ENCODE measurements around the gene SLC25A29.

SLC25A29 gene

DNA sequence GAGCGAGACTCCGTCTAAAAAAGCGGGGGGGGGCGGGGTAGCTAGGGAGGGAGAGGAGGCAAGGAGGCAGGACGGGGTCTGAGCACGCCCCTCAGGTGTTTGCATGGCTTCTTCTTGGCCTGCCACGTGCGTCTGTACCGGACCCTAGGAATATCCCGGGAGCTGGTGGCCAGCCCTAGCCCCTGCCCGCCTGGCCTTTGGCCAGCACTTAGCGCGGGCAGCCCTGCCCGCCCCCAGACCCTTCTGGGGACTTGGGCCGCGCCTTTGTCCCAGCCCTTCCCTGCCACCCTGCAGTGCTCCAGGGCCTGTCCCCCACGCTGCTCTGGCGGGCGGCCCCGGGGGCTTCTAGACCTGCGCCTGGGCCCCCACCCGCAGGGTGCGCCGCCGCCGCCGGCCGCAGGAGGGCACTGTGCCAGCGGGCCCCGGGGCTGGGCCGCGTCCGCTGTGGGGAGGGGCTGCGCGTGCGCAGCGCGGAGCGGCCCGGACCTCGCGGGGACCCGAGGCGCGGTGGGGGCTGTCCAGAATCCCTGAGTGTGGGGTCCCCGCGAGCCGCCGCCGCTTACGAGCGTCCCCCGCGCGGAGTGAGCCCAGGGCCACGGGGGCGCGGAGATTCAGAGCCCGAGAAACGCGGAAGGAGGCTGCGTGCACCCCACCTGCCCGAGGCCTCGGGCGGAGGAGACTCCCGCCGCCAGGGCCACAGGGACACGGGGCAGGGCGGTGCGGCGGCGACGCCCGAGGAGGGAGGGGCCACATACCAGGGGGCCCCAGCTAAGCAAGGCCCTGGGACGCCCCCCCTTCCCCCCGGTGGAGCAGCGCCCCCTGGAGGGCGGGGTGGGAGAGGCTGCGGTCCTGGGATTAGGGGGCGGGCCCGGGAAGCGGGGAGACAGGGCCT, 21.0 kb downstream of the SLC25A29 start:
- Histone ChIP-seq H3K27ac (ENCODE audit: extremely low read depth, low read depth, low read length) (peak overlapping the region; percentile 90), H3K4me3 (ENCODE audit: low read depth, low read length) (peak overlapping the region; percentile 71), H3K9me3 (ENCODE audit: control insufficient read depth, insufficient read depth, low read depth, low read length) (no peaks in the 10 kb centered on the region), H3K4me1 (ENCODE audit: control insufficient read depth, insufficient read depth, low read length) (no peaks in the 10 kb centered on the region; the same call in 1 of the 2 replicates), H3K36me3 (ENCODE audit: control insufficient read depth in 2 of 2, insufficient read depth in 1 of 2, low read length in 2 of 2) (peaks cover 0 to 16% of the 10 kb centered on the region in 2 experiments; a peak in 2 of 3 replicates)
- ChIA-PET POLR2A (interaction anchor here (0.6 to 1.2 kb wide), 3 partner anchors 13 to 90 kb away, joined by 3 to 4 read pairs (median 3); a partner anchor contains a TSS), CTCF (interaction anchor here (0.6 to 3.5 kb wide), 23 partner anchors 8 to 1380 kb away, joined by 3 to 30 read pairs (median 4); no protein-coding TSS in a partner anchor)
- TF ChIP-seq ZBTB20 (tag by site-specific recombination; IDR thresholded peaks at IDR 0.05): peak; percentile 26; the same call in 1 of the 2 replicates
- TF ChIP-seq, protein P1, sequence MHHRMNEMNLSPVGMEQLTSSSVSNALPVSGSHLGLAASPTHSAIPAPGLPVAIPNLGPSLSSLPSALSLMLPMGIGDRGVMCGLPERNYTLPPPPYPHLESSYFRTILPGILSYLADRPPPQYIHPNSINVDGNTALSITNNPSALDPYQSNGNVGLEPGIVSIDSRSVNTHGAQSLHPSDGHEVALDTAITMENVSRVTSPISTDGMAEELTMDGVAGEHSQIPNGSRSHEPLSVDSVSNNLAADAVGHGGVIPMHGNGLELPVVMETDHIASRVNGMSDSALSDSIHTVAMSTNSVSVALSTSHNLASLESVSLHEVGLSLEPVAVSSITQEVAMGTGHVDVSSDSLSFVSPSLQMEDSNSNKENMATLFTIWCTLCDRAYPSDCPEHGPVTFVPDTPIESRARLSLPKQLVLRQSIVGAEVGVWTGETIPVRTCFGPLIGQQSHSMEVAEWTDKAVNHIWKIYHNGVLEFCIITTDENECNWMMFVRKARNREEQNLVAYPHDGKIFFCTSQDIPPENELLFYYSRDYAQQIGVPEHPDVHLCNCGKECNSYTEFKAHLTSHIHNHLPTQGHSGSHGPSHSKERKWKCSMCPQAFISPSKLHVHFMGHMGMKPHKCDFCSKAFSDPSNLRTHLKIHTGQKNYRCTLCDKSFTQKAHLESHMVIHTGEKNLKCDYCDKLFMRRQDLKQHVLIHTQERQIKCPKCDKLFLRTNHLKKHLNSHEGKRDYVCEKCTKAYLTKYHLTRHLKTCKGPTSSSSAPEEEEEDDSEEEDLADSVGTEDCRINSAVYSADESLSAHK (tag by site-specific recombination; IDR thresholded peaks at IDR 0.05): peak; percentile 60
- peak; percentile 76 for TF ChIP-seq ZSCAN30 (tag by site-specific recombination; IDR thresholded peaks at IDR 0.05)
- TF ChIP-seq, protein P2, sequence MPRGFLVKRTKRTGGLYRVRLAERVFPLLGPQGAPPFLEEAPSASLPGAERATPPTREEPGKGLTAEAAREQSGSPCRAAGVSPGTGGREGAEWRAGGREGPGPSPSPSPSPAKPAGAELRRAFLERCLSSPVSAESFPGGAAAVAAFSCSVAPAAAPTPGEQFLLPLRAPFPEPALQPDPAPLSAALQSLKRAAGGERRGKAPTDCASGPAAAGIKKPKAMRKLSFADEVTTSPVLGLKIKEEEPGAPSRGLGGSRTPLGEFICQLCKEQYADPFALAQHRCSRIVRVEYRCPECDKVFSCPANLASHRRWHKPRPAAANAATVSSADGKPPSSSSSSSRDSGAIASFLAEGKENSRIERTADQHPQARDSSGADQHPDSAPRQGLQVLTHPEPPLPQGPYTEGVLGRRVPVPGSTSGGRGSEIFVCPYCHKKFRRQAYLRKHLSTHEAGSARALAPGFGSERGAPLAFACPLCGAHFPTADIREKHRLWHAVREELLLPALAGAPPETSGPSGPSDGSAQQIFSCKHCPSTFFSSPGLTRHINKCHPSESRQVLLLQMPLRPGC (tag by site-specific recombination; IDR thresholded peaks at IDR 0.05): no peak
- peak; percentile 93 for TF ChIP-seq ZNF335 (tag by site-specific recombination; conservative IDR thresholded peaks at IDR 0.05)
- TF ChIP-seq, protein P3, sequence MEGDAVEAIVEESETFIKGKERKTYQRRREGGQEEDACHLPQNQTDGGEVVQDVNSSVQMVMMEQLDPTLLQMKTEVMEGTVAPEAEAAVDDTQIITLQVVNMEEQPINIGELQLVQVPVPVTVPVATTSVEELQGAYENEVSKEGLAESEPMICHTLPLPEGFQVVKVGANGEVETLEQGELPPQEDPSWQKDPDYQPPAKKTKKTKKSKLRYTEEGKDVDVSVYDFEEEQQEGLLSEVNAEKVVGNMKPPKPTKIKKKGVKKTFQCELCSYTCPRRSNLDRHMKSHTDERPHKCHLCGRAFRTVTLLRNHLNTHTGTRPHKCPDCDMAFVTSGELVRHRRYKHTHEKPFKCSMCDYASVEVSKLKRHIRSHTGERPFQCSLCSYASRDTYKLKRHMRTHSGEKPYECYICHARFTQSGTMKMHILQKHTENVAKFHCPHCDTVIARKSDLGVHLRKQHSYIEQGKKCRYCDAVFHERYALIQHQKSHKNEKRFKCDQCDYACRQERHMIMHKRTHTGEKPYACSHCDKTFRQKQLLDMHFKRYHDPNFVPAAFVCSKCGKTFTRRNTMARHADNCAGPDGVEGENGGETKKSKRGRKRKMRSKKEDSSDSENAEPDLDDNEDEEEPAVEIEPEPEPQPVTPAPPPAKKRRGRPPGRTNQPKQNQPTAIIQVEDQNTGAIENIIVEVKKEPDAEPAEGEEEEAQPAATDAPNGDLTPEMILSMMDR (tag by site-specific recombination; IDR thresholded peaks at IDR 0.05): peak; percentile 96
- TF ChIP-seq, protein P4, sequence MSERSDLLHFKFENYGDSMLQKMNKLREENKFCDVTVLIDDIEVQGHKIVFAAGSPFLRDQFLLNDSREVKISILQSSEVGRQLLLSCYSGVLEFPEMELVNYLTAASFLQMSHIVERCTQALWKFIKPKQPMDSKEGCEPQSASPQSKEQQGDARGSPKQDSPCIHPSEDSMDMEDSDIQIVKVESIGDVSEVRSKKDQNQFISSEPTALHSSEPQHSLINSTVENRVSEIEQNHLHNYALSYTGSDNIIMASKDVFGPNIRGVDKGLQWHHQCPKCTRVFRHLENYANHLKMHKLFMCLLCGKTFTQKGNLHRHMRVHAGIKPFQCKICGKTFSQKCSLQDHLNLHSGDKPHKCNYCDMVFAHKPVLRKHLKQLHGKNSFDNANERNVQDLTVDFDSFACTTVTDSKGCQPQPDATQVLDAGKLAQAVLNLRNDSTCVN (tag by site-specific recombination; optimal IDR thresholded peaks at IDR 0.05): peak; percentile 81
- TF ChIP-seq ZNF654 (tag by site-specific recombination; IDR thresholded peaks at IDR 0.05; ENCODE audit: low read depth): no peak
- TF ChIP-seq ZNF792 (tag by site-specific recombination; IDR thresholded peaks at IDR 0.05): 0 out of 2 replicates have a peak, but pooled peaks have one; percentile 34
- TF ChIP-seq, protein P5, sequence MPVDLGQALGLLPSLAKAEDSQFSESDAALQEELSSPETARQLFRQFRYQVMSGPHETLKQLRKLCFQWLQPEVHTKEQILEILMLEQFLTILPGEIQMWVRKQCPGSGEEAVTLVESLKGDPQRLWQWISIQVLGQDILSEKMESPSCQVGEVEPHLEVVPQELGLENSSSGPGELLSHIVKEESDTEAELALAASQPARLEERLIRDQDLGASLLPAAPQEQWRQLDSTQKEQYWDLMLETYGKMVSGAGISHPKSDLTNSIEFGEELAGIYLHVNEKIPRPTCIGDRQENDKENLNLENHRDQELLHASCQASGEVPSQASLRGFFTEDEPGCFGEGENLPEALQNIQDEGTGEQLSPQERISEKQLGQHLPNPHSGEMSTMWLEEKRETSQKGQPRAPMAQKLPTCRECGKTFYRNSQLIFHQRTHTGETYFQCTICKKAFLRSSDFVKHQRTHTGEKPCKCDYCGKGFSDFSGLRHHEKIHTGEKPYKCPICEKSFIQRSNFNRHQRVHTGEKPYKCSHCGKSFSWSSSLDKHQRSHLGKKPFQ (tag by site-specific recombination; IDR thresholded peaks at IDR 0.05): no peak
- TF ChIP-seq ZBTB48 (tag by site-specific recombination; IDR thresholded peaks at IDR 0.05): peak; percentile 65; the same call in 1 of the 2 replicates
- peak; percentile 59 for TF ChIP-seq ZNF341 (tag by site-specific recombination; IDR thresholded peaks at IDR 0.05; ENCODE audit: low read depth)
- TF ChIP-seq, protein P6, sequence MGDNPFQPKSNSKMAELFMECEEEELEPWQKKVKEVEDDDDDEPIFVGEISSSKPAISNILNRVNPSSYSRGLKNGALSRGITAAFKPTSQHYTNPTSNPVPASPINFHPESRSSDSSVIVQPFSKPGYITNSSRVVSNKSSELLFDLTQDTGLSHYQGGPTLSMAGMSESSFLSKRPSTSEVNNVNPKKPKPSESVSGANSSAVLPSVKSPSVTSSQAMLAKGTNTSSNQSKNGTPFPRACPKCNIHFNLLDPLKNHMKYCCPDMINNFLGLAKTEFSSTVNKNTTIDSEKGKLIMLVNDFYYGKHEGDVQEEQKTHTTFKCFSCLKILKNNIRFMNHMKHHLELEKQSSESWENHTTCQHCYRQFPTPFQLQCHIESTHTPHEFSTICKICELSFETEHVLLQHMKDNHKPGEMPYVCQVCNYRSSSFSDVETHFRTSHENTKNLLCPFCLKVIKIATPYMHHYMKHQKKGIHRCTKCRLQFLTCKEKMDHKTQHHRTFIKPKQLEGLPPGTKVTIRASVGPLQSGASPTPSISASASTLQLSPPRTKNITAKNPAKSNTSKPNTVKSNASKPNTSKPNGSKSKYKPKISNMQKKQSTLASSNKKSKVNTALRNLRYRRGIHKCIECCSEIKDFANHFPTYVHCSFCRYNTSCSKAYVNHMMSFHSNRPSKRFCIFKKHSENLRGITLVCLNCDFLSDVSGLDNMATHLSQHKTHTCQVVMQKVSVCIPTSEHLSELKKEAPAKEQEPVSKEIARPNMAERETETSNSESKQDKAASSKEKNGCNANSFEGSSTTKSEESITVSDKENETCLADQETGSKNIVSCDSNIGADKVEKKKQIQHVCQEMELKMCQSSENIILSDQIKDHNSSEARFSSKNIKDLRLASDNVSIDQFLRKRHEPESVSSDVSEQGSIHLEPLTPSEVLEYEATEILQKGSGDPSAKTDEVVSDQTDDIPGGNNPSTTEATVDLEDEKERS (tag by site-specific recombination; IDR thresholded peaks at IDR 0.05): no peak
- TF ChIP-seq, protein P7, sequence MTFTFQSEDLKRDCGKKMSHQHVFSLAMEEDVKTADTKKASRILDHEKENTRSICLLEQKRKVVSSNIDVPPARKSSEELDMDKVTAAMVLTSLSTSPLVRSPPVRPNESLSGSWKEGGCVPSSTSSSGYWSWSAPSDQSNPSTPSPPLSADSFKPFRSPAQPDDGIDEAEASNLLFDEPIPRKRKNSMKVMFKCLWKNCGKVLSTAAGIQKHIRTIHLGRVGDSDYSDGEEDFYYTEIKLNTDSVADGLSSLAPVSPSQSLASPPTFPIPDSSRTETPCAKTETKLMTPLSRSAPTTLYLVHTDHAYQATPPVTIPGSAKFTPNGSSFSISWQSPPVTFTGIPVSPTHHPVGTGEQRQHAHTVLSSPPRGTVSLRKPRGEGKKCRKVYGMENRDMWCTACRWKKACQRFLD (tag by site-specific recombination; IDR thresholded peaks at IDR 0.05): no peak
- TF ChIP-seq, protein P8, sequence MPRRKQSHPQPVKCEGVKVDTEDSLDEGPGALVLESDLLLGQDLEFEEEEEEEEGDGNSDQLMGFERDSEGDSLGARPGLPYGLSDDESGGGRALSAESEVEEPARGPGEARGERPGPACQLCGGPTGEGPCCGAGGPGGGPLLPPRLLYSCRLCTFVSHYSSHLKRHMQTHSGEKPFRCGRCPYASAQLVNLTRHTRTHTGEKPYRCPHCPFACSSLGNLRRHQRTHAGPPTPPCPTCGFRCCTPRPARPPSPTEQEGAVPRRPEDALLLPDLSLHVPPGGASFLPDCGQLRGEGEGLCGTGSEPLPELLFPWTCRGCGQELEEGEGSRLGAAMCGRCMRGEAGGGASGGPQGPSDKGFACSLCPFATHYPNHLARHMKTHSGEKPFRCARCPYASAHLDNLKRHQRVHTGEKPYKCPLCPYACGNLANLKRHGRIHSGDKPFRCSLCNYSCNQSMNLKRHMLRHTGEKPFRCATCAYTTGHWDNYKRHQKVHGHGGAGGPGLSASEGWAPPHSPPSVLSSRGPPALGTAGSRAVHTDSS (tag by site-specific recombination; IDR thresholded peaks at IDR 0.05): 0 out of 2 replicates have a peak, but pooled peaks have one; percentile 14
- 0 out of 2 replicates have a peak, but pooled peaks have one; percentile 48 for TF ChIP-seq ZBTB1 (tag by site-specific recombination; IDR thresholded peaks at IDR 0.05)
- TF ChIP-seq ZBTB17 (tag by site-specific recombination; IDR thresholded peaks at IDR 0.05): peak; percentile 15; the same call in 1 of the 2 replicates
- TF ChIP-seq ZNF404 (tag by site-specific recombination; IDR thresholded peaks at IDR 0.05): no peak
- TF ChIP-seq ZNF2 (tag by site-specific recombination; IDR thresholded peaks at IDR 0.05): peak; percentile 69
- no peak for TF ChIP-seq FEZF1 (tag by site-specific recombination; IDR thresholded peaks at IDR 0.05)
